Kidney epithelial cell (primary cell): ENCODE measurements around the gene CYP4B1. TPM values are rescaled to one million over a fixed set of nuclear protein-coding genes. Genes with fewer than 3 reads are reported as not detected.

Experiments used
- DNase-seq: peaks from one replicate; pipeline ENCODE4 v3.0.0-alpha.2; 2010; ENCODE audit warnings: low read depth
- H3K27me3 ChIP-seq: 2 replicates; pipeline ENCODE4 v1.6.0; 2011; ENCODE audit warnings: low read length; ENCODE audit not compliant: control insufficient read depth, insufficient read depth
- H3K36me3 ChIP-seq: 2 replicates; pipeline ENCODE4 v1.5.1; 2011; ENCODE audit warnings: low read length; ENCODE audit not compliant: control insufficient read depth, insufficient read depth
- H3K4me3 ChIP-seq: 2 replicates; pipeline ENCODE4 v1.5.1; 2011; ENCODE audit warnings: low read depth, mild to moderate bottlenecking, control low read depth, low read length
- CTCF ChIP-seq: IDR thresholded peaks from 2 replicates; pipeline ENCODE4 v1.5.1; 2011; ENCODE audit warnings: mild to moderate bottlenecking, moderate library complexity, low read length, control low read depth, inconsistent platforms; ENCODE audit not compliant: insufficient read depth, poor library complexity, severe bottlenecking
- total RNA-seq: library from RNA; depleted of rRNA; stranded (reverse); fragments of >200 nt; gene quantifications from 2 replicates; pipeline ENCODE4 v1.2.3, GENCODE V29; 2015

CYP4B1 gene
- total RNA-seq, 1 donor from 2014 or later: not detected

- DNase-seq: no peak
- Histone ChIP-seq H3K4me3 (no peak overlapping the region), H3K36me3 (no peaks in the 10 kb centered on the region), H3K27me3 (no peaks in the 10 kb centered on the region)
- no peak for TF ChIP-seq CTCF
Observed at GRCh38 chr1:46797696-46798470, 963 bp upstream of the CYP4B1 start.

- H3K4me3 ChIP-seq: no peak overlapping the region
- no peak for DNase-seq
- no peaks in the 10 kb centered on the region for H3K27me3 ChIP-seq
- no peaks in the 10 kb centered on the region for H3K36me3 ChIP-seq
- no peak for TF ChIP-seq CTCF
Observed at GRCh38 chr1:46800742-46801141, 1.9 kb downstream of the CYP4B1 start.

- no peak for TF ChIP-seq CTCF
- DNase-seq: no peak
- H3K36me3 ChIP-seq: no peaks in the 10 kb centered on the region
- H3K27me3 ChIP-seq: no peaks in the 10 kb centered on the region
- no peak overlapping the region for H3K4me3 ChIP-seq
Observed at GRCh38 chr1:46801323-46802055, 2.6 kb downstream of the CYP4B1 start.

- Histone ChIP-seq H3K4me3 (no peak overlapping the region), H3K27me3 (no peaks in the 10 kb centered on the region), H3K36me3 (no peaks in the 10 kb centered on the region)
- no peak for TF ChIP-seq CTCF
- DNase-seq: no peak
Observed at GRCh38 chr1:46802081-46802480, 3.2 kb downstream of the CYP4B1 start.

- DNase-seq: no peak
- Histone ChIP-seq H3K27me3 (no peaks in the 10 kb centered on the region), H3K4me3 (no peak overlapping the region), H3K36me3 (no peaks in the 10 kb centered on the region)
- TF ChIP-seq CTCF: no peak
Observed at GRCh38 chr1:46802901-46803574, 4.2 kb downstream of the CYP4B1 start.
